ENCODE results near the gene CUX1. TPM values are rescaled to one million over a fixed set of nuclear protein-coding genes. Genes with fewer than 3 reads are reported as not detected.
"Not testable (repeated sequence)": the region's sequence is repeated elsewhere in the genome, so short reads cannot be mapped to it uniquely, and the experiment has no call there.

The CUX1 gene
- total and polyA plus RNA-seq, 9 donors, result 42.2 to 151 (median 126) TPM

DNA sequence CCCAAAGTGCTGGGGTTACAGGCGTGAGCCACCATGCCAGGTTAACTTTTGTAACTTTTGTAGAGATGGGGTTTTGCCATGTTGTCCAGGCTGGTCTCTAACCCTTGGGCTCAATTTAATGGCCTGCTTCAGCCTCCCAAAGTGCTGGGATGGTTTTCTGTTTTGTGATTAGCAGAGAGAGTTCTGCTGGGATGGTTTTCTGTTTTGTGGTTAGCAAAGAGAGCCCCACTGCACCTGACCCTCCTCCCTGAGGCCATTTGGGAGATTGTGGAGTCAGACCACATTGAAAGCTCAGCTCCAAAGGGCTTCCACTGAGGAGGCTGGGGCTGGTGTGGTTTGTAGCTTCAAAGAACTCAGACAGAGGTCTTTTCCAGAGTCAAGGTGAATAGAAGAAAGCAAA is 29.6 kb upstream of the CUX1 start:
- 96 to 100% (median 100%) methylated on average over 1 of the region's 1 CpG for WGBS, 3 donors
- no peaks in the 10 kb centered on the region for H3K27me3 ChIP-seq
- H3K4me3 ChIP-seq, result no peak overlapping the region

DNA sequence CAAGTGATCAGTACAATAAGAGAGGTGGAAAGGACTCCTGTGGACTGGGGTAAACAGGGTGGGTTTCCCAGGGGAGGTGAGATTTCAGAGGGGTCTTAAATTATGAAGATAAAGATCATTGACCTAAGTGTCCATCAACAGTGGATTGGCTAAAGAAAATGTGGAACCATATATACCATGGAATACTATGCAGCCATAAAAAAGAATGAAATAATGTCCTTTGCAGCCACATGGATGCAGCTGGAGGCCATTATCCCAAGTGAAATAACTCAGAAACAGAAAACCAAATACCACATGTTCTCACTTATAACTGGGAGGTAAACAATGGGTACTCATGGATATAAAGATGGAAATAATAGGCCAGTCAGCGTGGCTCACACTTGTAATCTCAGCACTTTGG is 28.9 kb upstream of the CUX1 start:
- intact Hi-C loops (cut with DNase I), result no loop called here

More for the DNA sequence above, 29.6 kb upstream of the CUX1 start:
- Histone ChIP-seq H3K9me3 (no peaks in the 10 kb centered on the region), H3K27ac (no peak overlapping the region), H3K36me3 (no peaks in the 10 kb centered on the region), H3K4me1 (ENCODE audit: insufficient read depth) (peaks cover 1% of the 10 kb centered on the region)
- DNase-seq, result no peak
- TF ChIP-seq EP300 (IDR thresholded peaks at IDR 0.05) (no peak), POLR2A (IDR thresholded peaks at IDR 0.05) (no peak)
- TF ChIP-seq, protein P1, sequence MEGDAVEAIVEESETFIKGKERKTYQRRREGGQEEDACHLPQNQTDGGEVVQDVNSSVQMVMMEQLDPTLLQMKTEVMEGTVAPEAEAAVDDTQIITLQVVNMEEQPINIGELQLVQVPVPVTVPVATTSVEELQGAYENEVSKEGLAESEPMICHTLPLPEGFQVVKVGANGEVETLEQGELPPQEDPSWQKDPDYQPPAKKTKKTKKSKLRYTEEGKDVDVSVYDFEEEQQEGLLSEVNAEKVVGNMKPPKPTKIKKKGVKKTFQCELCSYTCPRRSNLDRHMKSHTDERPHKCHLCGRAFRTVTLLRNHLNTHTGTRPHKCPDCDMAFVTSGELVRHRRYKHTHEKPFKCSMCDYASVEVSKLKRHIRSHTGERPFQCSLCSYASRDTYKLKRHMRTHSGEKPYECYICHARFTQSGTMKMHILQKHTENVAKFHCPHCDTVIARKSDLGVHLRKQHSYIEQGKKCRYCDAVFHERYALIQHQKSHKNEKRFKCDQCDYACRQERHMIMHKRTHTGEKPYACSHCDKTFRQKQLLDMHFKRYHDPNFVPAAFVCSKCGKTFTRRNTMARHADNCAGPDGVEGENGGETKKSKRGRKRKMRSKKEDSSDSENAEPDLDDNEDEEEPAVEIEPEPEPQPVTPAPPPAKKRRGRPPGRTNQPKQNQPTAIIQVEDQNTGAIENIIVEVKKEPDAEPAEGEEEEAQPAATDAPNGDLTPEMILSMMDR (IDR thresholded peaks at IDR 0.05), result no peak
- intact Hi-C loops (cut with DNase I), result no loop called here

DNA sequence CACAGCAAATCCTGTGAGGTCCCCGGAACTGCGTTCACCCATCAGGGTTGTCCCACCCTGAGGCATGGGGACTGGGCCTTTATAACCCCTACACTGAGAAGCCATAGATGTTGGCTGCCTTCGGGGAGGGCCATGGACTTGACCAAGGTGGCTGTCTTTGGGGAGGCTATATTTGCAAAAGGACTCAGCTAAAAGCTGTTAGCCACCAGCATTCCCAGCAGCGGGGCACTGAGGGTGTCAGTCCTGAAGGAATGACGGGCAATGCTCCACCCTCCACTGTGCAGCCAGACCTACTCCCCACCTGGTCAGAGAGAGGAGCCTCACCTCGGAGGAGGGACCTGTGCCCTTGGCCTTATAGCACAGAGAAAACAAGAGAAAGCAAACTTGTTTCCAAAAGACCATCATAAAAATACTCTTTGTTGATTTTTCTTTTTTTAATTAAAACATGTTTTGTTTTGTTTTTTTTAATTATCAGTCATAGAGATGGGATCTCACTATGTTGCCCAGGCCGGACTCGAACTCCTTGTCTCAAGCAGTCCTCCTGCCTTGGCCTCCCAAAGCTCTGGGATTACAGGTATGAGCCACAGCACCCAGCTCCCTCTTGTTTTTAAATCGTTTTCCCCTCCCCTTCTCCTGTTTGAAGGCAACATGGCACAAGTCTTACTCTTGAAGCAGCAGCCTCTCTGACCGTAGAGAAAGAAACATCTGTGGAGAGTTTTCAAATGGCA is 26.7 kb upstream of the CUX1 start:
- intact Hi-C loops (cut with DNase I), result no loop called here
- no peaks in the 10 kb centered on the region for H3K36me3 ChIP-seq
- no peak overlapping the region for H3K27ac ChIP-seq
- no peak overlapping the region for H3K4me3 ChIP-seq
- TF ChIP-seq, protein P1 (IDR thresholded peaks at IDR 0.05), result no peak
- no peak for TF ChIP-seq EP300 (IDR thresholded peaks at IDR 0.05)
- no peak for TF ChIP-seq POLR2A (IDR thresholded peaks at IDR 0.05)
- WGBS, 3 donors, result 82 to 89% (median 86%) methylated on average over 10 of the region's 10 CpGs
- H3K9me3 ChIP-seq, result no peaks in the 10 kb centered on the region
- H3K27me3 ChIP-seq, result no peaks in the 10 kb centered on the region
- no peak for DNase-seq
- peaks cover 1% of the 10 kb centered on the region for H3K4me1 ChIP-seq (ENCODE audit: insufficient read depth)

More for the DNA sequence above, 28.9 kb upstream of the CUX1 start:
- Histone ChIP-seq H3K9me3 (no peaks in the 10 kb centered on the region), H3K4me3 (no peak overlapping the region), H3K36me3 (no peaks in the 10 kb centered on the region), H3K4me1 (ENCODE audit: insufficient read depth) (peaks cover 1% of the 10 kb centered on the region), H3K27ac (no peak overlapping the region), H3K27me3 (no peaks in the 10 kb centered on the region)
- WGBS, 3 donors, result 67 to 96% (median 91%) methylated on average over 1 of the region's 1 CpG
- no peak for DNase-seq
- TF ChIP-seq EP300 (IDR thresholded peaks at IDR 0.05) (no peak), POLR2A (IDR thresholded peaks at IDR 0.05) (no peak)
- TF ChIP-seq, protein P1 (IDR thresholded peaks at IDR 0.05), result no peak

DNA sequence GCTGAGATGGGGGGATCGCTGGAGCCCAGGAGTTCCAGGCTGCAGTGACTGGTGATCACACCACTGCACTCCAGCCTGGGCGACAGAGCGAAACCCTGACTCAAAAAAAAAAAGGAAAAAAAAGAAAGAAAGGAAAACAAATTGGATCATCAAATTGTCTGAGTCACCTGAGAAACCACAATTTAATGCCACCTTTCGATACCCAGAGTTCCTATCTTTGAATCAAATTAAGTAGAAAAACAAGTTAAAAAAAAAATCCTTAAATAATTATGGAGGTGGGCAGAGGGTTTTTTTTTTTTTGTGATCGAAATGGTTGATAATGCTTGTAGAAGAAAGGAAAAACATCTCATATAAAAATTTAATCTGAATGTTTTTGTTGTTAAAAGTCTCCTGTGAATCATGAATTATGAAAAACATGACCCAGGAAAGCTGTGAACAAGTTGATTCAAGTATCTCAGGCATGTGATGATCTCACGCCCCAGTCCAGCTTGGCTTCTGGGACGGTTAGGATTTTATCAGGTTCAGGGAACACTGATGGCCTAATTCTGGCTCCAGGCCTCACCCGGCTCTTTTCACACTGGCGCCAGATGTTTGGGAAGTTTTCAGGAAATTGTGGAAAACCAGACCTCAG is 25.3 kb upstream of the CUX1 start:
- TF ChIP-seq, protein P1 (IDR thresholded peaks at IDR 0.05), result no peak
- TF ChIP-seq POLR2A (IDR thresholded peaks at IDR 0.05), result no peak
- TF ChIP-seq EP300 (IDR thresholded peaks at IDR 0.05), result no peak
- DNase-seq, result peak; percentile 29 to 74 (median 62)
- no peaks in the 10 kb centered on the region for H3K27me3 ChIP-seq
- no peak overlapping the region for H3K27ac ChIP-seq
- no peaks in the 10 kb centered on the region for H3K36me3 ChIP-seq
- WGBS, 3 donors, result 34 to 41% (median 35%) methylated on average over 9 of the region's 9 CpGs
- peaks cover 1% of the 10 kb centered on the region for H3K4me1 ChIP-seq (ENCODE audit: insufficient read depth)
- H3K4me3 ChIP-seq, result no peak overlapping the region
- no peaks in the 10 kb centered on the region for H3K9me3 ChIP-seq
- intact Hi-C loops (cut with DNase I), result no loop called here

DNA sequence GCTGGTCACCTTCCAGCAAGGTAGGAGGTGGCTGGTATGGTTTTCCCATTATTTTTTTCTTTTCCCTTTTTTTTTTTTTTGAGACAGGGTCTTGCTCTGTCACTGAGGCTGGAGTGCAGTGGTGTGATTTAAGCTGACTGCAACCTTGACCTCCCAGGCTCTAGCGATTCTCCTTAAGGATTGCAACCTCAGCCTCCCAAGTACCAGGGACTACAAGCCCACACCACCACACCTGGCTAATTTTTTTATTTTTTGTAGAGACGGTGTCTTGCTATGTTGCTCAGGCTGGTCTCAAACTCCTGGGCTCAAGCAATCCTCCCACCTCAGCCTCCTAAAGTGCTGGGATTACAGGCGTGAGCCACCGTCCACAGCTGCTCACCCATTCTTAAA is 24.7 kb upstream of the CUX1 start:
- H3K36me3 ChIP-seq; H3K4me3 ChIP-seq; H3K27me3 ChIP-seq; H3K27ac ChIP-seq; DNase-seq; H3K4me1 ChIP-seq (ENCODE audit: insufficient read depth); intact Hi-C loops (cut with DNase I); H3K9me3 ChIP-seq: not testable (repeated sequence)
- 77 to 80% (median 78%) methylated on average over 4 of the region's 4 CpGs for WGBS, 3 donors

Data from ovary (tissue), 9 donors.